ENCODE results near the gene RNPS1.

RNPS1 gene

DNA sequence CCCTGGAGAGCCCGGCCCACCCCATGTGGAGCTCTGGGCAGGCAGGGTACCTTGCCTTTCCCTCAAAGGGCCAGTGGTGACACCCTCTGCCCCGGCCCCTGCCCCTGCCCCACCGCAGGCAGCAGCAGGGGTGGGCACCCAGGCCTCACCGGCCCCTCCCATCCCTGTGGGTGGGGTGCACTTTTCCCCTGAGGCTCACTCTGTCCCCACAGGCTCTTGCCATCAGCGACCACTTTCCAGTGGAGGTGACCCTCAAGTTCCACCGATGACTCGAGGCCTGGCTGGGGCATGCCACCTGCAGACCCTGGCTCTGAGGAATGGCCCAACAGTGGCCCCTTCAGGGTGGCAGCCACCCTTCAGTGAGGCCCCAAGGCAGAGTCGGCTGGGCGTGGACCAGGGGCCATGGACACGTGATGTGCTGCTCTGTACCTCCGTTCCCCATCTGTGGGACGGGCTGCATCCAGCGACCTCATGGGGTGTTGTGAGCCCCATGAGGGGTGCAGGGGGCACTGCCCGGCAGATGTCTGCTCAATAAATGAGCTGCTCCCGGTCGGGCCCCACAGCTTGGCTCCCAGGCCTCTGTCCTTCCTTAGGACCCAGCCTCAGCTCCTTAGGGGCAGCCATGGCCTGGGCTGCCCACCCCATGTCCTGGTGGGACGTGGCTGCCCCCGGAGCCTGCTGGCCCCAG, 29.6 kb downstream of the RNPS1 start:
- Histone ChIP-seq H3K27ac (ENCODE audit: low read depth, low read length) (no peak overlapping the region; the same call in 1 of the 2 replicates), H3K4me1 (ENCODE audit: insufficient read depth, low read length) (no peaks in the 10 kb centered on the region; the same call in 1 of the 2 replicates), H3K27me3 (ENCODE audit: insufficient read depth, low read length) (peaks cover 29% of the 10 kb centered on the region), H3K9ac (ENCODE audit: low read depth, low read length) (no peak overlapping the region), H3K9me3 (ENCODE audit: insufficient read depth, low read depth, low read length) (no peaks in the 10 kb centered on the region), H3K4me3 (ENCODE audit: low read length) (no peak overlapping the region), H3K36me3 (ENCODE audit: insufficient read depth, low read length) (peaks cover 30% of the 10 kb centered on the region)
- 54% methylated on average over 18 of the region's 18 CpGs for WGBS

- peak overlapping the region; percentile 46 for H3K4me3 ChIP-seq (ENCODE audit: low read length)
- H3K36me3 ChIP-seq (ENCODE audit: insufficient read depth, low read length), result peaks cover 30% of the 10 kb centered on the region
- peaks cover 29% of the 10 kb centered on the region for H3K27me3 ChIP-seq (ENCODE audit: insufficient read depth, low read length)
- WGBS, result 8% methylated on average over 65 of the region's 65 CpGs
- H3K9ac ChIP-seq (ENCODE audit: low read depth, low read length), result peak overlapping the region; percentile 26; the same call in 1 of the 2 replicates
- H3K9me3 ChIP-seq (ENCODE audit: insufficient read depth, low read depth, low read length), result no peaks in the 10 kb centered on the region
- H3K27ac ChIP-seq (ENCODE audit: low read depth, low read length), result no peak overlapping the region
- no peaks in the 10 kb centered on the region; the same call in 1 of the 2 replicates for H3K4me1 ChIP-seq (ENCODE audit: insufficient read depth, low read length)
These were observed 30.3 kb downstream of the RNPS1 start for GRCh38 chr16:2237493-2238149.

- Histone ChIP-seq H3K9ac (ENCODE audit: low read depth, low read length) (no peak overlapping the region; the same call in 1 of the 2 replicates), H3K9me3 (ENCODE audit: insufficient read depth, low read depth, low read length) (no peaks in the 10 kb centered on the region), H3K27me3 (ENCODE audit: insufficient read depth, low read length) (peaks cover 29% of the 10 kb centered on the region), H3K4me1 (ENCODE audit: insufficient read depth, low read length) (no peaks in the 10 kb centered on the region; the same call in 1 of the 2 replicates), H3K36me3 (ENCODE audit: insufficient read depth, low read length) (peaks cover 30% of the 10 kb centered on the region), H3K27ac (ENCODE audit: low read depth, low read length) (no peak overlapping the region), H3K4me3 (ENCODE audit: low read length) (peak overlapping the region; percentile 46)
- WGBS, result 5% methylated on average over 40 of the region's 40 CpGs
These were observed 30.8 kb downstream of the RNPS1 start for GRCh38 chr16:2237102-2237482.

GRCh38 chr16:2236337-2237101, 31.4 kb downstream of the RNPS1 start, which contains the start of gene DNASE1L2:
DNASE1L2 (plus strand) TSS chr16:2236444; CDS start chr16:2236817, 373 bp downstream.
- no peaks in the 10 kb centered on the region; the same call in 1 of the 2 replicates for H3K4me1 ChIP-seq (ENCODE audit: insufficient read depth, low read length)
- peaks cover 35% of the 10 kb centered on the region for H3K36me3 ChIP-seq (ENCODE audit: insufficient read depth, low read length)
- H3K27me3 ChIP-seq (ENCODE audit: insufficient read depth, low read length), result peaks cover 29% of the 10 kb centered on the region
- peak within 1 kb of the TSS; percentile 46 for H3K4me3 ChIP-seq (ENCODE audit: low read length)
- WGBS, result 7% methylated on average over 64 of the region's 64 CpGs
- no peak within 1 kb of the TSS for H3K27ac ChIP-seq (ENCODE audit: low read depth, low read length)
- no peaks in the 10 kb centered on the region for H3K9me3 ChIP-seq (ENCODE audit: insufficient read depth, low read depth, low read length)
- H3K9ac ChIP-seq (ENCODE audit: low read depth, low read length), result peak within 1 kb of the TSS; percentile 26; the same call in 1 of the 2 replicates

DNA sequence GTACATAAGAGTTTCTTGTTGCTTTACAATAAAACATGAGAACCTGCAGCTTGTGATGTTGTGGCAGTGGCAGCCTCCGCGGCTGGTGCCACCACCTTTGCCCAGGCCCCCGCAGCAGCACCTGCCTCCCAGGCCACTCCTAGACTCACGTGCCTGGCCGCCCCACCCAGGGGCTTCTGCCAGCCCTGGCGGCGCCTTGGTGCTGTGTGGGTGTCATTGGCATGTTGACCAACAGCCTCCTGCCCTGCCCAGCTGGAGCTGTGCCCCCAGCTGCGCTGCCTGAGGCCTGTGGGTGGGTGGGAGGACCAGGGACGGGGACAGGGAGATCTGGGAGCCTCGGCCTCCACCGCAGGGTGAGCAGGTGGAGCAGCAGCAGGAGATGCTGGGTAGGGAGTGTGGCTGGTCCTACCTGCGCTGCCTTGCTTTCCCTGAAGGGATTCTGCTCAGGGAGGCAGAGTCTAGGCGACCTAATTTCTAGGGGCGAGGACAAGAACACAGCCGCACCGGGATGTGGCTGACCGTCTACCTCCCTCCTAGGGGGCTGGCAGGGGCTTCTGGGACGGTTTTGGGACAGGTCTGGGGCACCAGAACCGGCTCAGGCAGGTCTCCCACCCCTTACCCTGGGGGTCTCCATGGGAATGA, 32.1 kb downstream of the RNPS1 start:
- peaks cover 29% of the 10 kb centered on the region for H3K27me3 ChIP-seq (ENCODE audit: insufficient read depth, low read length)
- H3K36me3 ChIP-seq (ENCODE audit: insufficient read depth, low read length), result peaks cover 40% of the 10 kb centered on the region
- no peak overlapping the region for H3K4me3 ChIP-seq (ENCODE audit: low read length)
- no peaks in the 10 kb centered on the region for H3K9me3 ChIP-seq (ENCODE audit: insufficient read depth, low read depth, low read length)
- H3K9ac ChIP-seq (ENCODE audit: low read depth, low read length), result no peak overlapping the region
- H3K4me1 ChIP-seq (ENCODE audit: insufficient read depth, low read length), result no peaks in the 10 kb centered on the region; the same call in 1 of the 2 replicates
- WGBS, result 80% methylated on average over 19 of the region's 19 CpGs
- no peak overlapping the region for H3K27ac ChIP-seq (ENCODE audit: low read depth, low read length)

DNA sequence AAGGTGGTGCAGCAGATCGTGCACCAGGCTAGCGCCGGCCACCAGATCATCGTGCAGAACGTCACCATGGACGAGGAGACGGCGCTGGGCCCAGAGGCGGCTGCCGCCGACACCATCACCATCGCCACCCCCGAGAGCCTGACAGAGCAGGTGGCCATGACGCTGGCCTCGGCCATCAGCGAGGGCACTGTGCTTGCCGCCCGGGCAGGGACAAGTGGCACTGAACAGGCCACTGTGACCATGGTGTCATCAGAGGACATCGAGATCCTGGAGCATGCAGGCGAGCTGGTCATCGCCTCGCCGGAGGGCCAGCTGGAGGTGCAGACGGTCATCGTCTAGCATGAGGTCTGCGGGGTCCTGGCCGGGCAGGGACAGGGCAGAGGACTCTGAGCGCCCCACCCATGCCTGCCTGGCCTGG, 32.7 kb downstream of the RNPS1 start:
- Histone ChIP-seq H3K9ac (ENCODE audit: low read depth, low read length) (no peak overlapping the region), H3K27me3 (ENCODE audit: insufficient read depth, low read length) (peaks cover 29% of the 10 kb centered on the region), H3K9me3 (ENCODE audit: insufficient read depth, low read depth, low read length) (no peaks in the 10 kb centered on the region), H3K4me3 (ENCODE audit: low read length) (no peak overlapping the region), H3K36me3 (ENCODE audit: insufficient read depth, low read length) (peaks cover 40% of the 10 kb centered on the region), H3K4me1 (ENCODE audit: insufficient read depth, low read length) (no peaks in the 10 kb centered on the region; the same call in 1 of the 2 replicates), H3K27ac (ENCODE audit: low read depth, low read length) (no peak overlapping the region)
- WGBS, result 93% methylated on average over 28 of the region's 28 CpGs

DNA sequence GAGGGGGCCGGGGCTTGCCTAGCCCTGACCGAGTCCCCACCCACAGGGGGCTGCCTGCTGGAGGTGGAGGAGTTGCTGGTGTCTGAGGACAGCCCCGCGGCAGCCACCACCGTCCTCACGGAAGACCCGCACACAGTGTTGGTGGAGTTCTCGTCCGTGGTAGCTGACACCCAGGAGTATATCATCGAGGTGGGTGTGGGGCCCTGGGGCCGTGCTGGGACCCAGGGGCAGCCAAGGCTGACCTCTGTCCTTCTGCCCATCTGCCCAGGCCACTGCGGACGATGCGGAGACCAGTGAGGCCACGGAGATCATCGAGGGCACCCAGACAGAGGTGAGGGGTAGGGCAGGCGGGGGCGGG, 33.1 kb downstream of the RNPS1 start:
- Histone ChIP-seq H3K4me3 (ENCODE audit: low read length) (no peak overlapping the region), H3K27ac (ENCODE audit: low read depth, low read length) (no peak overlapping the region), H3K36me3 (ENCODE audit: insufficient read depth, low read length) (peaks cover 44% of the 10 kb centered on the region), H3K9ac (ENCODE audit: low read depth, low read length) (no peak overlapping the region), H3K9me3 (ENCODE audit: insufficient read depth, low read depth, low read length) (no peaks in the 10 kb centered on the region), H3K27me3 (ENCODE audit: insufficient read depth, low read length) (peaks cover 29% of the 10 kb centered on the region), H3K4me1 (ENCODE audit: insufficient read depth, low read length) (no peaks in the 10 kb centered on the region; the same call in 1 of the 2 replicates)
- WGBS, result 96% methylated on average over 18 of the region's 18 CpGs

GRCh38 chr16:2233872-2234812, 33.8 kb downstream of the RNPS1 start:
- no peak overlapping the region for H3K27ac ChIP-seq (ENCODE audit: low read depth, low read length)
- H3K4me3 ChIP-seq (ENCODE audit: low read length), result no peak overlapping the region
- H3K4me1 ChIP-seq (ENCODE audit: insufficient read depth, low read length), result no peaks in the 10 kb centered on the region; the same call in 1 of the 2 replicates
- no peak overlapping the region for H3K9ac ChIP-seq (ENCODE audit: low read depth, low read length)
- peaks cover 50% of the 10 kb centered on the region for H3K36me3 ChIP-seq (ENCODE audit: insufficient read depth, low read length)
- H3K9me3 ChIP-seq (ENCODE audit: insufficient read depth, low read depth, low read length), result no peaks in the 10 kb centered on the region
- H3K27me3 ChIP-seq (ENCODE audit: insufficient read depth, low read length), result peaks cover 29% of the 10 kb centered on the region
- WGBS, result 96% methylated on average over 51 of the region's 51 CpGs

GRCh38 chr16:2233046-2233775, 34.7 kb downstream of the RNPS1 start:
- Histone ChIP-seq H3K9me3 (ENCODE audit: insufficient read depth, low read depth, low read length) (no peaks in the 10 kb centered on the region), H3K9ac (ENCODE audit: low read depth, low read length) (no peak overlapping the region), H3K27ac (ENCODE audit: low read depth, low read length) (no peak overlapping the region), H3K4me3 (ENCODE audit: low read length) (no peak overlapping the region), H3K4me1 (ENCODE audit: insufficient read depth, low read length) (no peaks in the 10 kb centered on the region; the same call in 1 of the 2 replicates), H3K36me3 (ENCODE audit: insufficient read depth, low read length) (peaks cover 54% of the 10 kb centered on the region), H3K27me3 (ENCODE audit: insufficient read depth, low read length) (peaks cover 25% of the 10 kb centered on the region)
- 95% methylated on average over 28 of the region's 28 CpGs for WGBS

Data from HUES64 (cell line).